Measurements from ENCODE around the gene SLC25A21.

- TF ChIP-seq ZNF654 (tag by site-specific recombination; IDR thresholded peaks at IDR 0.05; ENCODE audit: low read depth) (no peak), ZSCAN30 (tag by site-specific recombination; IDR thresholded peaks at IDR 0.05) (no peak)
These were observed 148.4 kb downstream of the SLC25A21 start for GRCh38 chr14:37023875-37024565.
